ENCODE data around the gene PRPSAP1. TPM values are rescaled to one million over a fixed set of nuclear protein-coding genes. Genes with fewer than 3 reads are reported as not detected.

The PRPSAP1 gene
- total RNA-seq, 1 experiment from 2014 or later, result 38.4 TPM

- Histone ChIP-seq H2BK20ac (ENCODE audit: low read depth, low read length, poor library complexity, severe bottlenecking) (no peak overlapping the region), H3K9ac (ENCODE audit: extremely low read depth, insufficient read length, low read length) (no peak overlapping the region), H2AK5ac (ENCODE audit: insufficient read length, low read length) (no peak overlapping the region), H3K9me3 (ENCODE audit: control insufficient read depth, low read depth, low read length) (no peaks in the 10 kb centered on the region), H4K5ac (ENCODE audit: insufficient read length, low read depth, low read length) (no peak overlapping the region), H3K27me3 (ENCODE audit: insufficient read depth, low read length) (no peaks in the 10 kb centered on the region), H3K14ac (ENCODE audit: insufficient read depth, low read length) (no peak overlapping the region), H3K56ac (ENCODE audit: insufficient read length, low read depth, low read length) (no peak overlapping the region), H2BK12ac (ENCODE audit: insufficient read length, low read depth, low read length) (no peak overlapping the region), H3K27ac (ENCODE audit: insufficient read length, low read depth, low read length) (no peak overlapping the region), H4K8ac (replicated peaks; ENCODE audit: insufficient read length, low read depth, low read length) (no peak overlapping the region), H2BK5ac (ENCODE audit: insufficient read length, low read length) (no peak overlapping the region), H3K79me1 (ENCODE audit: insufficient read depth, low read depth, low read length, poor library complexity, severe bottlenecking) (no peaks in the 10 kb centered on the region), H3K18ac (ENCODE audit: insufficient read length, low read depth, low read length) (no peak overlapping the region), H3K23me2 (ENCODE audit: insufficient read length, low read depth, low read length, poor library complexity, severe bottlenecking) (no peaks in the 10 kb centered on the region), H3K4me2 (ENCODE audit: insufficient read depth, insufficient read length, low read length) (no peak overlapping the region), H2AFZ (ENCODE audit: low read length) (no peak overlapping the region), H4K20me1 (ENCODE audit: control insufficient read depth, insufficient read depth, insufficient read length) (peaks cover 4% of the 10 kb centered on the region), H3K79me2 (ENCODE audit: insufficient read depth, low read length) (no peaks in the 10 kb centered on the region), H2BK15ac (ENCODE audit: low read depth, low read length) (no peak overlapping the region), H4K91ac (ENCODE audit: insufficient read length, low read depth, low read length) (no peak overlapping the region), H3K23ac (ENCODE audit: insufficient read length, low read depth, low read length) (no peak overlapping the region), H3K4ac (ENCODE audit: low read depth, low read length) (no peak overlapping the region), H3K4me1 (ENCODE audit: insufficient read depth, low read length) (no peaks in the 10 kb centered on the region), H2BK120ac (ENCODE audit: low read depth, low read length, poor library complexity, severe bottlenecking) (no peak overlapping the region), H3T11ph (ENCODE audit: low read length) (no peak overlapping the region)
- no peak for DNase-seq
- no peak for TF ChIP-seq CTCF (conservative IDR thresholded peaks at IDR 0.05)
- WGBS (ENCODE audit: extremely low coverage, insufficient read length, low lambda C conversion rate), result no CpG with 5 or more reads among the region's 33 CpGs
- Mint-ChIP-seq H3K27ac (peak overlapping the region in 1 of 3 experiments; percentile 53; a peak in 1 of 7 replicates), H3K4me3 (no peak overlapping the region; a peak in 1 of 5 replicates), H3K36me3 (ENCODE audit: insufficient read depth in 1 of 3, low read depth in 3 of 3) (peaks cover 55 to 89% (median 87%) of the 10 kb centered on the region in 3 experiments; a peak in 6 of 7 replicates), H3K27me3 (ENCODE audit: low read depth) (no peaks in the 10 kb centered on the region), H3K9me3 (no peaks in the 10 kb centered on the region), H3K4me1 (no peaks in the 10 kb centered on the region)
Measured at GRCh38 chr17:76399175-76400172, 45.8 kb upstream of the PRPSAP1 start.

All from H9 (cell line).